GM21447 (cell line): ENCODE results near the gene EXOC4.
"Not testable (repeated sequence)": the region's sequence is repeated elsewhere in the genome, so short reads cannot be mapped to it uniquely, and the experiment has no call there.

Experiments used
- ATAC-seq: cut with Tn5 transposase; IDR thresholded peaks from one replicate; pipeline ENCODE4 v1.9.1; 2021; ENCODE audit not compliant: unreplicated experiment

EXOC4 gene

DNA sequence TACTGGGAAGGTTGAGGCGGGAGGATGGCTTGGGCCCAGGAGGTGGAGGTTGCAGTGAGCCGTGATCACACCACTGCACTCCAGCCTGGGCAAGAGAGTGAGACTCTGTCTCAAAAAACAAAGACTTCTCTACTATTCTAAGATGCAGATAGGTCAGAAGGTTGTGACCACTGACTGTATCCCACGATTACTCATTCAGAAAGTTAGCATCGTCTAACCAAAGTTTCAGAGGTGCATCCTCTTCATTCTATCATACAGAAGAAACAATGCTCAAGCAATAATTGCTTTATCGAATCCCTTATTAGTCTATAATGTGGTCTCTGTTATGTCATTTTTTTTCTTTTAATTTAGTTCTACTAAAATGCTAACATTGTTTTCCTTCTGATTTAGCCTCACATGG is 525.6 kb downstream of the EXOC4 start:
- ATAC-seq = peak; percentile 95

DNA sequence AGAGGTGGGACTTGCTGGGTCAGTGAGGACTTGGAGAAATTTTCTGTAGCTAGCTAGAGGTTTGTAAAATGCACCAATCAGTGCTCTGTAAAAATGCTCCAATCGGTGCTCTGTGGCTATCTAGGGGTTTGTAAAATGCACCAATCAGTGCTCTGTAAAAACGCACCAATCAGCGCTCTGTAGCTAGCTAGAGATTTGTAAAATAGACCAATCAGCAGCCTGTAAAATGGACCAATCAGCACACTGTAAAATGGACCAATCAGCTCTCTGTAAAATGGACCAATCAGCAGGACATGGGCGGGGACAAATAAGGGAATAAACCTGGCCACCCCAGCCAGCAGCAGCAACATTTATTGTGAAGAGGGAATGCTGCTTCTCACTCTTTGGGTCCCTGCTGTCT is 526.7 kb downstream of the EXOC4 start:
- ATAC-seq = not testable (repeated sequence)

DNA sequence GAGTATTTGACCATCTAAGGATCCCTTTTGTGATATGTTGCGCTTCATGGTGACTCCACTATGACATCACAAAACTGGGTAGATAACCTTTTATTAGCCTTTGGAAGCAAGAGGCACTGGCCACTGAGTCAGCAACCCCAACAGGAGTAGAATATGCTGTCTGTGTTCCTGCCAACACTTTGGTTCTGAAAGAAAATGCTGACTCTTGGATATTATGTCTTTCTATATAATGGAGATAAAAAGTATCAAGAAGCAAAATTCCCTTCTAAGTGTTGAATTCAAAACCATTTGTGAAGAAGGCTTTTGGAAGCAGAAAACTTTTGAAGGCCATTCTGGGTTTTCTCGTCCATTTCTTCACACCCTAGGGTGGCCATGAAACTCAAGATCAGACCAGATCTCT is 528.0 kb downstream of the EXOC4 start:
- ATAC-seq = no peak

DNA sequence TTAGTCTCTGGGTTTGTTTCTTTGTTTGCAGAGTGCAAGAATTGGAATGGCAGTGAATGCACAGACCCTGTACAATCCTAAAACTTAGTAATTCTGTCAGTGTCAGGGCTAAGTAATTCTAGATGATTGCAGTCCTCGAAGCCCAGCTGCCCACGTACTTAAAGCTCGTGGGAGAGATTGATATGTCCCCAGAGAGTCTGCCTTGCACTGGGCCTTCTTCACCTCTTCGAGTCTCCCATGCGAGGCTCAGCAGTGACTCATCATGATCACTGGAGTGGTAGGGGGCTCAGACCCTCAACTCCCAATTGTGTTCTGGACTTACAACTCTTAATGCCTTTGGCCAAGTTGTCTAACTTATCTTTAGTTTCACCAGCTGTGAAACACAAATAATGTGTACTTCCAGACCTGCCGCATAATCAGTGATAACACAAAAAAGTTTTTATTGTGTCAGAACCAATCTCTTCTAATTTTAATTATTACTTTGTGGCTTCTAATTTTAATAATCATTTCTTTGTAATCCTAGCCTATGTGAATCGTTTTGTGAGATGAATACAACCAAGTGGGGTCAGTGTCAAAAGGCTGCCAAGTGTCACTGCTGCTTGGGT is 528.7 kb downstream of the EXOC4 start:
- no peak for ATAC-seq

DNA sequence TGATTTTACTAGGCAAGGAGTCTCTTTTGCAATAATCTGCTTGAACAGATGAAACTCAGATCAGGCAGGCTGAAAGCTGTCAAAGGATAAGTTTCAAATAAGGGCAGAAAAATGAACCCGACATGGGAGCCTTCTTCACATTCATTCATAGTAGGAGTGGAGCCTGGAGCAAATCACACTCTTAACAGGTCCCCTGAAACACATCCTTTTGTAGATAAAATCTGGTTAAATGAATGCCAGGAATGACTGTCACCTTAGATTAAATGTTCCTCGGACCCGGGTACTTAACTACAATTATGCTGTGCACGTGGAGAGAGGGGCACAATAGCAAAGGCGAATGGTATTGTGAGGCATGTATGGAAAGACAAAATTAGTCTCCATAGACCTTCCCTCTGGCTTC is 529.6 kb downstream of the EXOC4 start:
- ATAC-seq = no peak

DNA sequence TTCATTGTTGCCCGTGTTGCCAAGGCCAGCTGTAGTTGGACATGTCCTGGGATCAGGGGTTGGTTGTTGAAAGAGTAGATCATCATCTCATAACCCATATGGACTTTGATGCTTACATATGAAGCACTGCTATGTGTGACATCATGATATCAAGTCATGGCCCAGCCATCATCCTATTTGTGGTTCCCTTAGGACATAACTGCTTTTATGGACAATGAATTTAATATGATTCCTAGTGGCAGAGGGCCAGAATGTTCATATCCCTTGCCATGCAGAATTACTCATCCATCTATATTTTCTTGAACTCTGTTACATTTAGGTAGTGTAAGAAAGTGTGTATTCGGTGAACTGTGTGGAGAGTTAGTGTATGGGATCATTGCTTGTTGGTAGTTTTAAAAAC is 530.4 kb downstream of the EXOC4 start:
- no peak for ATAC-seq

DNA sequence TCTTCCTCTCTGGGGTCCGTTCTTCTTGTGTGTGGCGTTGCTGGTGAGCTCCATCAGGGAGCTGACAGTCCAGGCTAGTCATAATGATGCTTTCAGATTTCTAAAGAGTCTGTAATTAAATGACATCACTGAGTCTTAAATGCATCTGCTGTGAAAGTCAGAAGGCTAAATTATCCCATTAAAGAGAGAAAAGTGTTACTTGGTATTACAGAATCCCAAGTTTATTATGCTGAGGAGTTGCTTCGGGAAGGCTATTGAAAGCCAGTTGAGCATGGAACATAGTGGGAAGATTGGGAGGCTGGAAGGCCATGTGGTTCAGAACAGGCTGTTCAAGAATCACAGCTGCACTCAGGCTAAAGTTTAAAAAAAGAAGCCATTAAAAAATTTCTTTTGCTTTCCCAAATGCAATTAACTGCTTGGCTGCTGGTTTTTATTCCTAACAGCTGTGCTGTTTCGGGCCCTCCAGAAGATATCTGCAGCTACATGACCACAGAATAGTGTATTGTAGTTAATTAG is 531.7 kb downstream of the EXOC4 start:
- ATAC-seq = no peak

DNA sequence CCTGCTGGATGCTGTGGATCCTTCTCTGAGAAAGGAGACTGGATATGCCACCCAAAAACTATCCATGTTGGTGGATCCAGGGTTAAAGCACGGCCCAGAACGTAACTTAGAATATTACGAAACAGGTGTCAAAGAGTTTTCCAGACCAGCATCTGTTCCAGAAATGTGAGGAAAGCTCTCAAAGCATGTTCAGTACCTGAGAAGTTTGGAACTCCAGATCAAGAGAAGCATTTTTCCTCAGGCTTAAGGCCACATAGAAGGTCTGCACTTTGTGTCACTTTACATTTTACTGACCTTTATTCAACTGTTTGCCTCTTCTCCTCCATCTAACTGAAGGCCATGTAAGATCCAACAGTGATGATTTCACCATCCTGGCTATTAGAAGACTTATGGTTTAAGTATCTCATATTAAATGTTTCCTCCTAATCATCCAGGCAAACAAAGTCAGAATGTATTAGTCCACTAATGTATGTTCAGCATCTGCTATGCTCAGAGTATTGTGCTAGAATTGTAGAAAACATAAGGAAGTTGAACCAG is 533.6 kb downstream of the EXOC4 start:
- ATAC-seq = no peak

DNA sequence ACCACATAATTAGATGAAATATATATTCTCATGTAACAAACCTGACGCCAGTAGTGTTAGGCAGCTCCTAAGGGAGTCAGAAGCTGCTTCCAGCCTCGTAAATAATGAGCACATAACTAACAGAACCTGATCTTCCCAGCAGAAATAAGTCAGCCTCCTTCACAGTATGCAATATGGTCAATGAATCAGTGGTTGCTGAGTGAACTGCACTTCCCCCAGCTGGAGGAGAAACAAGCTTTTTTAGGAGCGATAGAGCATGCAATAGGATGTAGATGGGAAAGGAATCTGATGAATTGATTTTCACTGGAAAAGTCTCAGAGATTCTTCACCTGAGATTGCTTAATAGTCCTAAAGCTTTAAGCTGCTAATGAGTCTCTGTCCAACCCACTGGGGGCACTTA is 537.1 kb downstream of the EXOC4 start:
- no peak for ATAC-seq

DNA sequence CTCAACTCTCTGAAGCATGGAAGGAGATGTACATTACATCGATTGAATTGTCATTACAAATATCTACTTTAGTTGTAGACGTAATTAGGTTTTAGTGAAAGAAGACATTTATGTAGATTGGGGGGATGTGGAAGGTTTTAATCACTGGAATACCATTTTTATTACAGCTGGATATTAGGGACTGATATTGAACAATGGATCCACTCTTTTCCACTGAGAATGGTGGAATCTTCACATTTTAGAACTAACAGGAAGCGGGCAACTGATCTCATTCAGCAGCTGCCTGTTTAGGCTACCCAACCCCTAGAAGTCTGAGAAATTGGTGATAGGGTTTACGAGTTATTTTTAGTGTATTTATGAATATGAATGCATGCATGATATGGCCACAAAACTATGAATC is 538.0 kb downstream of the EXOC4 start:
- ATAC-seq = no peak

DNA sequence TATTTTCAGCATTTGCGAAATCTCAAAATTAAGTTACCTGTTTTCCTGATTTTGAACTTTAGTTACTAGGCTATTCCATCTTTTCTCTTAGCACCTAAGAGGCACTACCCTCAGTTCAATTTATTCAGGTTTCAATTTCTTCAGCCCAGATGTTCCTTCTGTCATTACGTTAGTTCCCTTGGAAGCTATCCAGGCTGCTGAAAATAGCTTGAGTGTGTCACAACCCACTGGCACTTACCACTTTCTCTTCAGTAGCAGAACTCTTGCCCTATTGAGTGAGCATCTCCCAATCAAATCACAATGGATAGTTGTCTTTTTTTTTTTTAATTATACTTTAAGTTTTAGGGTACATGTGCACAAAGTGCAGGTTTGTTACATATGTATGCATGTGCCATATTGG is 541.6 kb downstream of the EXOC4 start:
- ATAC-seq = no peak

DNA sequence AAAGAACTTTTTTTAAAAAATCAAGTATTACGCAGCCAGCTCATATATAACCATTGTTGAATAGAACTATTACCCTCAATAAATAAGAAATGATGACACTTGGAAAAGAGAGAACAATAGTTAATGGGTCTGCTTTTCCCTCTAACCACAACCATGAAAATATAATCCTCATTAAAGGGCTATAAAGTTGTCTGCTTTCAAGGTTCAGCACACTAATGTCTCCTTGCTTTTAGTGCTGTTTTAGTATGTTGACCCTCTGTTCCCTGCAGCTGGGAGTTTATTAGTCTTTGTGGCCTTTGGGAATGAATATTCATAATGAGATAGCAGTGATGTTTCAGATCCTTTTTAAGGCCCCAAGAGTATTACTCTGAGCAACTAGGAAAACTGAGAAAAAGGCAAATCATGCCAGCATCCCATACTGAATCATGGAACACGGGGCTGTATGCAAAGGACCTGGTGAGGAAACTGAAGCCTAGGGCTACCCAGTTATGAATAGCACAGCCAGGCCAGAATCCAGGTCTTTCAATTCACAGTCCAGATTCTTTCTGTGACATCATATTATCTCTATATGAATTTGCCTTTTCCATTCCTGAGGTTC is 542.3 kb downstream of the EXOC4 start:
- ATAC-seq = no peak

DNA sequence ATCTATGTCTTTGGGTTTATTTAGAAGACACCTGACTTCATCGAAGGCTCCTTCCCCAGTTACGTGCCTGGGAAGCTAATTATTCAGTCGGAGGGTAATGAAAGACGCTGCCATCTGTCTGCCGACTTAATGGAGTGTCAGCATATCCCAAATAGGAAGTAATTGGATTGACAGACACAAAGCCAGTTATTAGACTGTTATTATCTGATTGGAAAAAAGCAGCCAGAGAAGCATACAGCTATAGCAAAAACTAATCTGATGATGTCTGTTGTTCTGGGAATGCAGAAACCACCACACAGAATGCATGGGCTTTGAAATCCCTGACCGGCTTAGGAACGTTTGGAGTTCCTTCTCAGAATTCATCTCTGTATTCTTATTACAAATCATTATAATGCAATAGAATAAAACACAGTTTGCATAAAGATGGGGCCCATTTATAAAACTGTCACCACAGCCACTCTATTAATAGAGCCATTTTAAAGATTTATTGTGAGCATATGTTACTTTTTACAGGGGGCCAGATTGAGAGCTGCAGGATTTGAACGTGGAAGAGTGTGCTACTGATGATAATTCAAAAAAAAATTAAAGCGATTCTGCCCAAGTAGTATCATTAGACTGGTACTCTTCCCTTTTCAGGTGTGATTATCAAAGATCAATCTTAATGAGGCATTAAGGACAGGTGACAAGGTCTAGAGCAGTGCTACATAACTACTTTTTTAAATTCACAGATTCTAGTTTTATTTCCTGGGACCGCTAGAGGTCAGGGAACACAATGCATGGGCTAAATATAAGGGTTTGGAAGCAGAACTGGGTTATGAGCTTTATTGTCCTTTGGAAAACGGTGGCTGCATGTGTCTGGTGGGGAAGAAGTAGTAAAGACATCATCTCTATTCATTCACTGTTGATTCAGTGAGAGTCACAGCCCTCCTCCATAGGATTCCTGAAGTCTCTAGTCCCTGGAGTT is 544.2 kb downstream of the EXOC4 start:
- ATAC-seq = no peak

DNA sequence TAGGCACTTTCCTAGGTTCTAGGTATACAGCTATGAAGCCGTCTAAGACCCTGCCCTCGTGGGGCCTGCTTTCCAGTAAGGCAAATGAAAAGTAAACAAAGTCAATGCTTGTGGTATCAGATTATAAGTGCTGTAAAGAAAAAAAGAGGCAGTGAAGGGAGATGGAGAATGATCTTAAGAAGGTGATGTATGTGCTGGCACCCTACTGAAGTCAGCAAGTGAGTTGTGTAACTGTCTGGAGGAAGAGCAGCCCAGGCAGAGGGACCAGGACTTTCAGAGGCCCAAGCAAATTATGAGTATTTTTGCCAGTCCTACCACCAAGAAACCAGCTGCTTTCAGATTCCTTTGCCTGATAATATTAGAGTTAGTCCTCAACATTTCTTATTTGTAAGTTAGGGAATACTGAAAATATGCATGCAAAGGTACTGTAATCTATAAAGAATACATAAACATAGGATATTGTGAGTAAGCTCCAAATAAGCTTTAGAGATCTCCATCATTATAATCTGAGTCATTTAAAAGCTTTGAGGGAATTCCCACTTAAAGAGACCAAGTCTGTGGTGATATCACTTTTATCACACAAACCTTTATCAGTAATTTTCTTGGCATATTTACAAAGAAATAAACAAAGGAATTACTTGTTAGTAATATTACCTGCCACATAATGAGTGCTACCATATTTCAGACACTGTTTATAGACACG is 545.1 kb downstream of the EXOC4 start:
- ATAC-seq = no peak

DNA sequence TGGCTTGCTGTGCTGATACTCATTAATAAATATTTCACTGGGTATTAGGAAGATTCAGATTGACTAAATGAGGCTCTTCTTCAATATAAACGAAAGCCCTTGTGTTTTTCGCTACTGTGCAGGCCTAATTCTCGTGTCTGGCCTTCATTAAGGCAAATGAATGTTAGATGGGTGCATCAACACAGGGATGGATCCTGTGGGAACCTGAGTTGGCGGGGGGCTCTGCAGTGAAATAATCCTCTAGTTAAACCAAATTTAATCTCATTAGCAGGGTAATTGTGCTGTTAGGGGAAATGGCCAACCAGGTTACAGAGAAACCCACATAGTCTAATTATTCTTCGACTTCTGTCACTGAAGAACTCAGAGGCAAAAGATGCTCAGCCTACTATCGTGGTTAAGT is 548.5 kb downstream of the EXOC4 start:
- no peak for ATAC-seq

DNA sequence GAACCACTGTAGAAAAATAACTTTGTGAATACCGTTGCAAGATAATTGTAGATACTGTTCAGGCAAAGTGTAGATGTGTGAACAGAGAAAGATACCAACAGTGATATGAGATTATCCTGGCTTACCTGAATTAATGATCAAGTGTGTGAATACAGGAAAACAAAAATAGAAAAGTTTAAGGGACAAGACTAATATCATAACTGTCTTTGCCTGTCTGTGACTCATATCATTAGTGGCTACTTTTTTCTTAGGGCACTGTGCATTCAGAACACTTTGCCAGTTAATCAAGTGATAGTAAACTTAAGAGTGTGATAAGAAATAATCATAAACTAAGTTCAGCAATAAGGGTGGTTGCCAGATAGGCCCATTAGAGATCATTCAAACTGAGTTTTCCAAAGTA is 551.2 kb downstream of the EXOC4 start:
- ATAC-seq = no peak

DNA sequence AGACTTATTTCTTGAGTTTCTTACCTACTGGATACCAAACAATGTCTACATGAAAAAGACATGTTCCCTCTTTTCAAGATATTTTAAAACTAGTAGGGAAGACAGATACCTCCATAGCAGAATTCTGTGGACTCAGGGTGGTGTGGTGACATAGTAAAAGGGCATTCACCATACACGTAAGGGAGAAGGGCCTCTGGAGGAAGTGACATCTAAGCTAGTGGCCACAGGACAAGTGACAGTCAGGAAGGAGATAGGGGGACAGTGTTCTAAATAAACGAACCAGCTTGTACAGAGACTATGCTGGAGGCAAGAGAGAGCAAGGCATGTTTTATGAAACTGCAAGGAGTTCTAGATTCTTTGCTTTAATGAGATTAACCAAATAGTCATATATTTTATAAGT is 552.5 kb downstream of the EXOC4 start:
- no peak for ATAC-seq

DNA sequence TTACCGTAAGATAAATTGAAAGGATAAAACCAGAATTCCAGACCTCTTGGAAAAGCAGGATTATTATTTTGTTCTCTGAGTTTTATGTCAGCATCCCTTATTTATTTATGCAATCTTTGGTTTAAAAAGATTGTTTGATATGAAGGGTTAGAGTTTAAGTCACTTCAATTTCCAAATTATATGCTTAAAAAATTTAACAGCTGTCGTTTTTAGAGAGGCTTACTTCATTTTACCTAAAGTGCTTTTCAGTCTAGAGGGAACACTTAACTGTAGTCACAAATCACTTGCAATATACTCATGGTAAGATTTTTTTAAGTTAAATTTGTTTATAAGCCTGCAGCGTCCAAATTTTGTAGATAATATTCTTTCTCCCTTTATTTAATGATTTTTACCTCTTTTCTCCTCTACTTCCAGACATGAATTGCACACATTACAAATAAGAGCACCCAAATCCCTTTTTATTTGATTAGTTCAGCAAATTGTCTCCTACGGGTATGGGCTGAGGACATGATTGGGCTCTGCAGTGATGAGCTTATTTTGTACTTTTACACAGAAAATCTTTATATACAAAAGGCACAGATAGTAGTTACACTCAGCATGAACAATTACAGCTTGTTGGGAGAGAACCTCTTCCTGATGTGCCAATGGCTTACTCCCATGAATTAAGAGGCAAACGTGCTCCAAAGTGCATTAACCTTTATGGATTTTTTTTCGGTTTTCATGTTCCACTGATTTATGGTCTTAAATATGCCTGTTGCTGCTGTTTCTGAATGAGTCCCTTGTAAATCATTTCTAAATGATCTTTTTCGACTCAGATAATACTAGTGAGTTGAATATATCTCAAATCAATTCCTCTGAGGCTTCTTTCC is 555.0 kb downstream of the EXOC4 start:
- no peak for ATAC-seq

DNA sequence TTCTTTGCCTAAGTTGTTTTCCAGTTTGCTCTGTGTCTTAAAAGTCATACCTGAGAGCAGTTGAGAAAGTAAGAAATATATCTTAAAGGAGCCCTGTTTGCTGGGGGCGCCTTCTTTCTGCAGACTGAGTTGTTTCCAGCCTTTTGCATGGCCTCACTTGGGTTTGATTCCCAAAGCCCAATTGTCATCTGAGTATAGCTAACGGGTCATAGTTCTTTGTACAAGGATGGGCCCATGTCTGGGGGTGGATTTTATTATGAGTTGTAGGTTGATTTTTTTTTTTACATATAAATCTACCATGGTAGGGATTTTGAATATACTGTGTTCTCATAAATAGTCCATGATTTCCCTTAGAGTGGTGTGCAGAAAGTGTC is 555.6 kb downstream of the EXOC4 start:
- ATAC-seq = no peak

DNA sequence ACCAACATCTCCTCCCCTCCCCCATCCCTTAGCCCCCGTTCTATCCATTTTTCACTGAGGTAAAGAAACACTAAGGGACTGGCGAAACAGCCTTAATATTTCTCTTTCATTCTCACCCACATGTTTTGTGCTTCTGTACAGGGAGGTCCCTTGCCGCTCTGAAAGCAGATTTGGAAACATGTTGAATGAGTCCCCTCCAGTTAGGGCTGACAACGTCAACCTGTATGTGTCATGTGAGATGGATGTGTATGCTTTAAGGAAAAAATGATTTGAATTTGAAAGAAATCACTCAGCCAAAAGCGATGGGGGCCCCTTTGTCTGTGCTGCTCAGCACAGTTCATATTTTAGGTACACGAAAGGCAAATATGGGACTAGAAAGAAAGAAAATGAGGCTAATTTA is 560.0 kb downstream of the EXOC4 start:
- ATAC-seq = no peak
